ENCODE data around the gene RAP1GAP2. TPM values are rescaled to one million over a fixed set of nuclear protein-coding genes. Genes with fewer than 3 reads are reported as not detected.
A peak's percentile ranks its signal among the peaks of the same experiment; 100 is the strongest.

Gene RAP1GAP2
- total RNA-seq, 4 donors from 2014 or later = 10.8 to 18.3 (median 12.6) TPM

GRCh38 chr17:2755891-2756724, 40.1 kb upstream of the RAP1GAP2 start:
- peaks cover 11% of the 10 kb centered on the region for H3K4me1 ChIP-seq
- 5% methylated on average over 4 of the region's 46 CpGs for WGBS
- peak overlapping the region; percentile 46 for H3K4me3 ChIP-seq
- TF ChIP-seq POLR2AphosphoS5 (IDR thresholded peaks at IDR 0.05) (no peak), EP300 (IDR thresholded peaks at IDR 0.05) (no peak), CTCF (IDR thresholded peaks at IDR 0.05) (no peak), POLR2A (IDR thresholded peaks at IDR 0.05) (no peak)
- H3K36me3 ChIP-seq = no peaks in the 10 kb centered on the region
- no peak overlapping the region for H3K27ac ChIP-seq
- H3K27me3 ChIP-seq = peaks cover 76% of the 10 kb centered on the region
- no peak for DNase-seq (ENCODE audit: low spot score in 2 of 2)
- H3K9me3 ChIP-seq = no peaks in the 10 kb centered on the region

GRCh38 chr17:2758870-2759269, 37.4 kb upstream of the RAP1GAP2 start:
- no peaks in the 10 kb centered on the region for H3K36me3 ChIP-seq
- no peaks in the 10 kb centered on the region for H3K9me3 ChIP-seq
- no peak overlapping the region for H3K27ac ChIP-seq
- H3K4me3 ChIP-seq = no peak overlapping the region
- DNase-seq (ENCODE audit: low spot score in 2 of 2) = no peak
- peaks cover 11% of the 10 kb centered on the region for H3K4me1 ChIP-seq
- 61% methylated on average over 4 of the region's 4 CpGs for WGBS
- H3K27me3 ChIP-seq = peaks cover 63% of the 10 kb centered on the region
- TF ChIP-seq EP300 (IDR thresholded peaks at IDR 0.05) (no peak), CTCF (IDR thresholded peaks at IDR 0.05) (no peak), POLR2A (IDR thresholded peaks at IDR 0.05) (no peak), POLR2AphosphoS5 (IDR thresholded peaks at IDR 0.05) (no peak)

- WGBS = 33% methylated on average over 12 of the region's 12 CpGs
- TF ChIP-seq EP300 (IDR thresholded peaks at IDR 0.05) (no peak), POLR2A (IDR thresholded peaks at IDR 0.05) (no peak), POLR2AphosphoS5 (IDR thresholded peaks at IDR 0.05) (no peak), CTCF (IDR thresholded peaks at IDR 0.05) (no peak)
- H3K36me3 ChIP-seq = no peaks in the 10 kb centered on the region
- H3K27me3 ChIP-seq = peaks cover 43% of the 10 kb centered on the region
- H3K9me3 ChIP-seq = no peaks in the 10 kb centered on the region
- H3K4me1 ChIP-seq = no peaks in the 10 kb centered on the region
- no peak overlapping the region for H3K27ac ChIP-seq
- no peak for DNase-seq (ENCODE audit: low spot score in 2 of 2)
- H3K4me3 ChIP-seq = no peak overlapping the region
Measured at GRCh38 chr17:2770129-2770528, 26.1 kb upstream of the RAP1GAP2 start.

GRCh38 chr17:2775206-2775605, 21.0 kb upstream of the RAP1GAP2 start:
- DNase-seq (ENCODE audit: low spot score in 2 of 2) = no peak
- Histone ChIP-seq H3K27ac (no peak overlapping the region), H3K36me3 (no peaks in the 10 kb centered on the region), H3K27me3 (peaks cover 76% of the 10 kb centered on the region), H3K4me3 (no peak overlapping the region), H3K9me3 (no peaks in the 10 kb centered on the region), H3K4me1 (peaks cover 10% of the 10 kb centered on the region)
- 84% methylated on average over 6 of the region's 6 CpGs for WGBS
- no peak for TF ChIP-seq POLR2AphosphoS5 (IDR thresholded peaks at IDR 0.05)
- no peak for TF ChIP-seq POLR2A (IDR thresholded peaks at IDR 0.05)
- no peak for TF ChIP-seq EP300 (IDR thresholded peaks at IDR 0.05)

GRCh38 chr17:2776589-2777241, 19.5 kb upstream of the RAP1GAP2 start:
- H3K27me3 ChIP-seq = peaks cover 73% of the 10 kb centered on the region
- H3K27ac ChIP-seq = no peak overlapping the region
- peak overlapping the region; percentile 37 for H3K4me3 ChIP-seq
- peaks cover 10% of the 10 kb centered on the region for H3K4me1 ChIP-seq
- no peaks in the 10 kb centered on the region for H3K9me3 ChIP-seq
- H3K36me3 ChIP-seq = no peaks in the 10 kb centered on the region
- DNase-seq (ENCODE audit: low spot score in 2 of 2) = no peak
- TF ChIP-seq EP300 (IDR thresholded peaks at IDR 0.05) = no peak
- TF ChIP-seq CTCF (IDR thresholded peaks at IDR 0.05) = no peak
- no peak for TF ChIP-seq POLR2AphosphoS5 (IDR thresholded peaks at IDR 0.05)
- TF ChIP-seq POLR2A (IDR thresholded peaks at IDR 0.05) = no peak
- 0% methylated on average over 4 of the region's 80 CpGs for WGBS
